ENCODE measurements around the gene FKBP4.

Gene FKBP4

GRCh38 chr12:2795291-2796186 lies 769 bp downstream of the FKBP4 start:
- Histone ChIP-seq H3K9me2 (replicated peaks; ENCODE audit: insufficient read depth, low read length) (no peaks in the 10 kb centered on the region), H3K36me3 (replicated peaks; ENCODE audit: insufficient read depth, low read length) (peaks cover 24% of the 10 kb centered on the region; the same call in 1 of the 2 replicates), H3K79me2 (ENCODE audit: low read length) (peaks cover 42% of the 10 kb centered on the region), H2AFZ (ENCODE audit: low read length) (peak overlapping the region; percentile 62), H3K9ac (ENCODE audit: low read length) (peak overlapping the region; percentile 63; the same call in 1 of the 2 replicates), H3K4me2 (ENCODE audit: low read depth, low read length) (peak overlapping the region; percentile 97), H3K4me3 (ENCODE audit: low read length) (peak overlapping the region; percentile 95), H3K9me3 (replicated peaks; ENCODE audit: insufficient read depth, low read length) (no peaks in the 10 kb centered on the region), H3K27ac (ENCODE audit: low read length) (no peak overlapping the region), H3K27me3 (replicated peaks; ENCODE audit: insufficient read depth, low read length) (no peaks in the 10 kb centered on the region), H3F3A (ENCODE audit: insufficient read depth, low read length) (no peaks in the 10 kb centered on the region), H3K4me1 (ENCODE audit: low read length) (0 out of 2 replicates have a peak, but pooled peaks cover 4% of the 10 kb centered on the region), H4K20me1 (ENCODE audit: insufficient read depth, low read length) (0 out of 2 replicates have a peak, but pooled peaks cover 5% of the 10 kb centered on the region)
- peak; percentile 66 for DNase-seq
- no peak for TF ChIP-seq EZH2phosphoT487 (IDR thresholded peaks at IDR 0.05; ENCODE audit: low read length)
- TF ChIP-seq CTCF (IDR thresholded peaks at IDR 0.05; ENCODE audit: low read length): no peak

- no peaks in the 10 kb centered on the region for H3F3A ChIP-seq (ENCODE audit: insufficient read depth, low read length)
- no peaks in the 10 kb centered on the region for H3K27me3 ChIP-seq (replicated peaks; ENCODE audit: insufficient read depth, low read length)
- H3K79me2 ChIP-seq (ENCODE audit: low read length): peaks cover 48% of the 10 kb centered on the region
- peak overlapping the region; percentile 62 for H2AFZ ChIP-seq (ENCODE audit: low read length)
- H3K4me2 ChIP-seq (ENCODE audit: low read depth, low read length): peak overlapping the region; percentile 97
- H3K9ac ChIP-seq (ENCODE audit: low read length): peak overlapping the region; percentile 58; the same call in 1 of the 2 replicates
- H4K20me1 ChIP-seq (ENCODE audit: insufficient read depth, low read length): 0 out of 2 replicates have a peak, but pooled peaks cover 5% of the 10 kb centered on the region
- peak overlapping the region; percentile 95 for H3K4me3 ChIP-seq (ENCODE audit: low read length)
- no peaks in the 10 kb centered on the region for H3K9me3 ChIP-seq (replicated peaks; ENCODE audit: insufficient read depth, low read length)
- no peak overlapping the region for H3K27ac ChIP-seq (ENCODE audit: low read length)
- H3K36me3 ChIP-seq (replicated peaks; ENCODE audit: insufficient read depth, low read length): peaks cover 27% of the 10 kb centered on the region
- no peaks in the 10 kb centered on the region for H3K9me2 ChIP-seq (replicated peaks; ENCODE audit: insufficient read depth, low read length)
- TF ChIP-seq CTCF (IDR thresholded peaks at IDR 0.05; ENCODE audit: low read length) (no peak), EZH2 (optimal IDR thresholded peaks at IDR 0.05; ENCODE audit: low read depth, low read length) (no peak), EZH2phosphoT487 (IDR thresholded peaks at IDR 0.05; ENCODE audit: low read length) (no peak)
- DNase-seq: no peak
- 0 out of 2 replicates have a peak, but pooled peaks cover 4% of the 10 kb centered on the region for H3K4me1 ChIP-seq (ENCODE audit: low read length)
Measured at GRCh38 chr12:2796187-2796666, 1.5 kb downstream of the FKBP4 start.

- Histone ChIP-seq H3K4me3 (ENCODE audit: low read length) (no peak overlapping the region), H3K4me2 (ENCODE audit: low read depth, low read length) (no peak overlapping the region), H3K36me3 (replicated peaks; ENCODE audit: insufficient read depth, low read length) (peaks cover 30% of the 10 kb centered on the region), H3K27me3 (replicated peaks; ENCODE audit: insufficient read depth, low read length) (no peaks in the 10 kb centered on the region), H3K9ac (ENCODE audit: low read length) (no peak overlapping the region), H3K9me2 (replicated peaks; ENCODE audit: insufficient read depth, low read length) (no peaks in the 10 kb centered on the region), H3F3A (ENCODE audit: insufficient read depth, low read length) (no peaks in the 10 kb centered on the region), H3K4me1 (ENCODE audit: low read length) (0 out of 2 replicates have a peak, but pooled peaks cover 4% of the 10 kb centered on the region), H3K79me2 (ENCODE audit: low read length) (peaks cover 51% of the 10 kb centered on the region), H3K27ac (ENCODE audit: low read length) (no peak overlapping the region), H2AFZ (ENCODE audit: low read length) (no peak overlapping the region), H4K20me1 (ENCODE audit: insufficient read depth, low read length) (0 out of 2 replicates have a peak, but pooled peaks cover 5% of the 10 kb centered on the region), H3K9me3 (replicated peaks; ENCODE audit: insufficient read depth, low read length) (no peaks in the 10 kb centered on the region)
- no peak for DNase-seq
- TF ChIP-seq CTCF (IDR thresholded peaks at IDR 0.05; ENCODE audit: low read length) (peak; percentile 28; the same call in 1 of the 2 replicates), EZH2phosphoT487 (IDR thresholded peaks at IDR 0.05; ENCODE audit: low read length) (no peak), EZH2 (optimal IDR thresholded peaks at IDR 0.05; ENCODE audit: low read depth, low read length) (no peak)
Measured at GRCh38 chr12:2797721-2798418, 3.1 kb downstream of the FKBP4 start.
